H1 (cell line): ENCODE data around the gene SLC7A8. TPM values are rescaled to one million over a fixed set of nuclear protein-coding genes. Genes with fewer than 3 reads are reported as not detected.

Experiments used
- EGR1 ChIP-seq: IDR thresholded peaks from 2 replicates; pipeline ENCODE4 v1.6.1; 2011; ENCODE audit warnings: low read depth, low read length, borderline replicate concordance
- HDAC6 ChIP-seq: IDR thresholded peaks from one replicate; pipeline ENCODE4 v1.7.1; 2012; ENCODE audit warnings: low read depth, mild to moderate bottlenecking, inconsistent platforms, low read length, moderate library complexity
- SIRT6 ChIP-seq: IDR thresholded peaks from one replicate; pipeline ENCODE4 v1.7.1; 2012; ENCODE audit warnings: low read length, inconsistent platforms
- SUZ12 ChIP-seq: fragments of 200-600 bp; sonication (generic); IDR thresholded peaks from 2 replicates; pipeline ENCODE4 v1.6.1; 2012; ENCODE audit warnings: mild to moderate bottlenecking, inconsistent platforms, low read length, moderate library complexity, mixed read lengths
- TCF12 ChIP-seq: IDR thresholded peaks from 2 replicates; pipeline ENCODE4 v1.6.1; 2011; ENCODE audit warnings: low read depth, mild to moderate bottlenecking, low read length
- polyA plus RNA-seq, 7 experiments: library from polyadenylated mRNA; depleted of rRNA in 3 of 7; stranded (reverse) in 5 of 7; unstranded in 2 of 7; fragments of >200 nt in 5 of 7; fragments of 200-250 nt in 2 of 7; gene quantifications; 1 replicate in 5 of 7; 2 replicates in 1 of 7; 4 replicates in 1 of 7; pipeline versions ENCODE4 v1.2.1 to v1.2.3, GENCODE V29; 2011 to 2013; ENCODE audit warnings: missing spikeins in 2 of 7, mixed read lengths in 2 of 7
- total RNA-seq: library from RNA; stranded (reverse); fragmentation: NEBNext Ultra II Directional; extraction: Animal tissue kit (Norgen Biotek cat#: 25700); gene quantifications from 2 replicates; pipeline ENCODE4 v1.2.1, GENCODE V29; 2021
- TF ChIP-seq, protein P1 (sequence below): IDR thresholded peaks from 2 replicates; pipeline ENCODE4 v1.6.1; 2011; ENCODE audit warnings: low read depth, mild to moderate bottlenecking, low read length; ENCODE audit not compliant: insufficient read depth
- TF ChIP-seq, protein P2 (sequence below): IDR thresholded peaks from 2 replicates; pipeline ENCODE4 v1.6.1; 2012; ENCODE audit warnings: low read length, inconsistent platforms

SLC7A8 gene
- total and polyA plus RNA-seq, 2 of the 8 experiments (the other 6 are each of a cell fraction or from before 2014, with no cell fraction given): 182 to 204 TPM

DNA sequence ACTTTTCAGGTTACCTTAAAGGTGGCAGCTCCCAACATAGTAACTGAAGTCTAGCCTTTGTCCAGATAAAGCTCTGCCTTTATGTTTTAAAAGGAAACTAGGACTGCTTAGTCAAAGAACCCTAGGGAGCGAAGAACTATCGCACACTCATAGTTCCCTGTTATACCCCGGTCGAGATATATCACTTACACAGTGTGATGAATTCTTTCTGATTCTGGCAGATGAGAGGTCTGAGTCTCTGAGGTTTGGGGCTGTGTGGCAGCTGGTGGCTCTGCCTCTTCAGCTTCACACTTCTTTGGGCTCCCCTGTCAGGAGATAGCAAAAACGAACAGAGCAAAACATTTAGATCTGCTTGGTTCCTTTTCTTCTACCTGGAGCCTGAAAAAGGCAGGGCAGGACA lies 105.5 kb downstream of the SLC7A8 start (continued):
- TF ChIP-seq, protein P1, sequence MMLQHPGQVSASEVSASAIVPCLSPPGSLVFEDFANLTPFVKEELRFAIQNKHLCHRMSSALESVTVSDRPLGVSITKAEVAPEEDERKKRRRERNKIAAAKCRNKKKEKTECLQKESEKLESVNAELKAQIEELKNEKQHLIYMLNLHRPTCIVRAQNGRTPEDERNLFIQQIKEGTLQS: no peak
- TF ChIP-seq EGR1 (no peak), SUZ12 (no peak), HDAC6 (no peak), SIRT6 (no peak), TCF12 (no peak)
- TF ChIP-seq, protein P2, sequence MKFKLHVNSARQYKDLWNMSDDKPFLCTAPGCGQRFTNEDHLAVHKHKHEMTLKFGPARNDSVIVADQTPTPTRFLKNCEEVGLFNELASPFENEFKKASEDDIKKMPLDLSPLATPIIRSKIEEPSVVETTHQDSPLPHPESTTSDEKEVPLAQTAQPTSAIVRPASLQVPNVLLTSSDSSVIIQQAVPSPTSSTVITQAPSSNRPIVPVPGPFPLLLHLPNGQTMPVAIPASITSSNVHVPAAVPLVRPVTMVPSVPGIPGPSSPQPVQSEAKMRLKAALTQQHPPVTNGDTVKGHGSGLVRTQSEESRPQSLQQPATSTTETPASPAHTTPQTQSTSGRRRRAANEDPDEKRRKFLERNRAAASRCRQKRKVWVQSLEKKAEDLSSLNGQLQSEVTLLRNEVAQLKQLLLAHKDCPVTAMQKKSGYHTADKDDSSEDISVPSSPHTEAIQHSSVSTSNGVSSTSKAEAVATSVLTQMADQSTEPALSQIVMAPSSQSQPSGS: no peak
